NOMO-1 treated with DMSO at 0.1 percent for 48 hours (cell line): ENCODE measurements around the gene DRC3.
"Not testable (repeated sequence)": the region's sequence is repeated elsewhere in the genome, so short reads cannot be mapped to it uniquely, and the experiment has no call there.

Experiments
- DNase-seq: peaks from one replicate; lab custom pipeline; 2025; ENCODE audit not compliant: unreplicated experiment; lab: John Stamatoyannopoulos, UW

DRC3 gene

DNA sequence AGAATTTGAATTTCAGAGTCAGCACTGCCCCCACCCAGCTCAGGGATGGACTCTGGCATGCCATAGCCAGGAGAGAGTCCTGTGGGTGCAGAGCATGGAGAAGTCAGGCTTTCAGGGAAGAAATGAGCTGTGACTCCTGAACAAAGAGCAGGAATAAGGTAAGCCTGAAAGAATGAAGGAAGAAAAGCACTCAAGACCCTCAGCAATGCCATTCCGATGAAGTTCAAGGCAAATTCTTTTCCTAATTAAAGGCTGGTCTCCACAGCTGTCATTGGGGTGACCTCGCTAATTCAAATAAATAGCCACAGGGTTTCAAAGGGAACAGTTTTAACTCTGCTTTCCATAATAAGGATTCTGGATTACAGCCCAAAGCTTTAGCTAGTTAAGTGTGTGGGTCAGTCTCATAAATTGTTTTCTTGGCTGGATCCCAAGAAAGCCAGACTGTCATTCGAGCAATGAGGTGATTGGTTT lies 32.2 kb upstream of the DRC3 start:
- DNase-seq: no peak

DNA sequence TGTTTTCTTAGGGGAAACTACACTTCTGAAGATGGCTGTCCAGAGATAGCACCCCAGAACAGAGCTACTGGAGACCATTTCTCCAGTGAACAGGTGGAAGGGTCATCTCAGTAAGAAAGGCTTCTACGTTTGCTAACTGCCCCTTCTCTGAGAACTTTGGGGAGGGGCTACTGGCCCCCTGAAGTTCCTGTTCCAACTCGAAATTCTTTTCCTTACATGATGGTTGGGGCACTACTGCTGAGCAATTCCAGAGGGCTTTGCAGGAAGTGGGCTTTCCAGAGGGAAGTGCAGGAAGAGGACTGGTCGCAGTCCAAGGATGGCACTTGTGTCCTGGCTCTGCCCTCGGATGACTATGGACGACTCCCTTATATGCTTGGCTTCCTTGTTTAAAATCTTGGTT lies 31.6 kb upstream of the DRC3 start:
- DNase-seq: no peak

DNA sequence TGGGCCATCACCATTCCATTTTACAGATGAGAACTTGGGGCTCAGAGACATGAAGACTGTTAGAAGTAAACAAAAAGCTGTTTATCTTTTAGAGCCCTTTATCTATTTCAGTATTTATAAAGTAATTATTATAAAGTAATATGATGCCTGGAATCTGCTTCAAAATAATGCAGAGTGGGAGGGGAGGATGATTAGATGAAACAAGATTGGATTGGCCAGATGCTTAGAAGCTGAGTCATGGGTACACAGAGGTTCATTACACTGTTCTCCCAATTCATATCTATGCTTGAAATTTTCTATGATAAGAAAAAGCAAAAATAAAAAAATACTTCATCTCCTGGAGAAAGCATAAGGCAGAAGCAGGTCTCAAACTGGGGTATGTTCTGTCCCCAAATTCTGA lies 29.8 kb upstream of the DRC3 start:
- DNase-seq: no peak

DNA sequence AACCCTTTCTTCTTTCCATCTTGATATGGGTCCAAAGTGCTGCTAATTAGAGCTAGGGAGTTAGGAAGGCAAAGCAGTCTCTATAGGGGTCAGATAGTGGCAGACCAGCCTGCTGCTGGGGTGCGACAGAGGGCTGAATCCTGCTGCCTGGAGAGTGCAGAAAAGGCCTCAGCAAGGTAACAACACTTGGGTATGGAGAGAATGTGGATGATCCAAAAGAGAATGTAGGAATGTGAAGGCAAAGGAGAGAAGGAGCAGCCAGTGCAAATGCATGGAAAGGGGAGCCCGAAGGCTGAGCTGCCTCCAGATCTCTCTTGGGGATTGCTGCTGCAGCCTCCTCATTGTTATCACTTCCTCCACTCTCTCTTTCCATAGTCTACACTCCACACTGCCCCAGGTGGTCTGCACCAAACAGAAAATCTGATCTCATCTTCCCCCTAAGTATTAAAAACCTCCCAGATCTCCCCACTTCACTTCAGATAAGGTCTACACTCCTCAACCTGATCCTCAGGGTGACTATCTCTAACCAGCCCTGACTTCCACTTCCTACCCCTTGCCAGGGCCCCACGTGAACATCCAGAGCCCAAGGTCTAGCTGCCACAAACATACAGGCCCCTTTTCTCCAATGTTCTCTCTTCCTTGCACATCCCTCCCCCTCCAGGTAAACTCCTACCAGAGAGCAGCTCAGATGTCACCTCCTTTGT lies 29.2 kb upstream of the DRC3 start:
- no peak for DNase-seq

DNA sequence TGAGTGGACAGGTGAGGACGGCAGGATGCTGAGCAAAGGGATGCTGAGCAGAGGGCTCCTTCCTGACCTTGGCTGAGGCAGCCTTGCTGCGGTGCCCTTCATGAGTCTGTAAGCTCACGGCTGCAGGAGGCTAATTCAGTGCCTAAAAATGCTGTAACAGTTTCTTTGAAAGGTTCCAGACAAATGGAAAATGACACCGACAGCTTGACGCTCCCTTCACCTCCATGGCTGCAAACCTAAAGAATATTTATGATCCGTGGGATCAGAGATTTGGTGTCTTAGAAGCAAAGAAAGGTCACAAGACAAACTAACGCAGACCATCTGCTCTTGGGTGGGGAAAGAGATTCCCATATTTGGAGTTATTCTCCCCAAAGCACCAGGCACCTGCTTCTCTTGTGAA lies 28.4 kb upstream of the DRC3 start:
- no peak for DNase-seq

DNA sequence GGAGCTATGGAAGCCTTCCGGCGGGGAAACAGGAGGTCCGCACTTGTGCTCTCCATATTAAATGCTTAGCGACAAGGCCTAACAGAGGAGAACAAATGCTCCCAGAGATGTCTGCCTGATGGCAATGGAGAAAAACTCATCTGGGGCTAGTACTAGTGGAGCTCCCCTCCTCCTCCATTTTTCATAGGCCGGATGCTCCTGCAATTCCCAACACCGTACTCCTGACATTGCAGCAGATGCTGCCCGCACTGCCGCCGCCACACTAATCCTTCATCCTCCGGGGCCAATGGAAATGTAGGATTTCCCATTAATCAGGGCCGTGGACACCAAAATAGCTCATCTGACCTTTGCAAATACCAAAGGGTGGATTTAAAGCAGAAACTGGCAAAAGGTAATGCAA lies 27.9 kb upstream of the DRC3 start:
- no peak for DNase-seq

DNA sequence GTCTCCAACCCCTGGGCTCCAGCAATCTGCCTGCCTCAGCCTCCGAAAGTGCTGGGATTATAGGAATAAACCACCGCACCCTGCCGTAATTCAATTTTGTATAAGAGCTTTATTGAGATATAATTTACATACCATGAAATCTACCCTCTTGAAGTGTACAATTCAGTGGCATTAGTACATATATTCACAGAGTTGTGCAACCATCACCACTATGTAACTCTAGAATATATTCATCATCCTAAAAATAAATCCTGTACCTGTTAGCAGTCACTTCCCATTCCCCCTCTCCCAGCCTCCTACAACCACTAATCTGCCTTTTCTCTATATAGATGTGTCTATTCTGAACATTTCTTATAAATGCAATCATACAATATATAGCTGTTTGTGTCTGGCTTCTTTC lies 26.6 kb upstream of the DRC3 start:
- no peak for DNase-seq

DNA sequence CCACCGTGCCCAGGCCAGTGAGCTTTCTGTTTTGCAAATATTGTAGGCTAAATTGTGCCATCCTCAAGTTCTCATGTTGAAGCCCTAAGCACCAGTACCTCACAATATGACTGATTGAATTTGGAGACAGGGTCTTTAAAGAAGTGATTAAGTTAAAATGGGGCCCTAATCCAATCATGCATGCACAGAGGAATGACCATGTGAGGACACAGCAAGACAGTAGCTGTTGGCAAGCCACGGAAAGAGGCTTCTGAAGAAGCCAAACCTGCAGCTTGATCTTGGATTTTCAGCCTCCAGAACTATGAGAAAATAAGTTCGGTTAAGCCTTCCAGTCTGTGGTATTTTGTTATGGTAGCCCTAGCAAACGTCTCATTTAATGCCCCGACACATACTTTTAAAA lies 25.4 kb upstream of the DRC3 start:
- no peak for DNase-seq

DNA sequence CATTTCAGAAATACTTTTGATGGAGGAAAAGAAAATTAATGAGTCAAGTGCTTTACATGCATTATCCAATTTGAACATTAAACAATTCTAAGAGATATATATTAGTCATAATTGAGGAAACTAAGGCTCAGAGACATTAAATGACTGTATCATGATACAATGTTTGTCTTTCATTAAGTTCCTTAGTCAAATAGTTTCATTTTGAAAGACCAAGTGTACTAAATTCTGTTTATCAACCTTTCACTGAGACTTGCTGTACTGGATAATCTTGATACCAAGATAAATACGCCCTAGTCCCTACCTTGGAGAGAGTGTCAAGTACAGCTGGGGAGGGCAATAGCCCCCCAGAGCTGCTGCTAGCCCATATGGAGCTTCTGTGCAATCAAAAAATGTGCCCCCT lies 24.7 kb upstream of the DRC3 start:
- DNase-seq: no peak

DNA sequence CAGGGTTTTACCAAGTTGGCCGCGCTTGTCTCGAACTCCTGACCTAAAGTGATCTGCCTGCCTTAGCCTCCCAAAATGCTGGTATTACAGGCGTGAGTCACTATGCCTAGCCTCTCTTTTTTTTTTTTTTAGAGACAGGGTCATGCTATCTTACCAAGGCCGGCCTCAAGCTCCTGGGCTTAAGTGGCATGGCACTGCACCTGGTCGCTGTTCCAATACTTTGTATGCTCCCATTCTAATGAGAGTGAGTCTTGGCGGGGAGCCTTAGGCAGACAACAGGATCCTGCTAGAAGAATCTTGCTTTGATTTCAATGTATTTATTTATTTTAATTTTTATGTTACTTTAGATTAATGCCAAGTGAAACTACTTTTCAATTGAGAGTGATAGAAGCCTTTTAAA lies 22.3 kb upstream of the DRC3 start:
- DNase-seq: no peak

DNA sequence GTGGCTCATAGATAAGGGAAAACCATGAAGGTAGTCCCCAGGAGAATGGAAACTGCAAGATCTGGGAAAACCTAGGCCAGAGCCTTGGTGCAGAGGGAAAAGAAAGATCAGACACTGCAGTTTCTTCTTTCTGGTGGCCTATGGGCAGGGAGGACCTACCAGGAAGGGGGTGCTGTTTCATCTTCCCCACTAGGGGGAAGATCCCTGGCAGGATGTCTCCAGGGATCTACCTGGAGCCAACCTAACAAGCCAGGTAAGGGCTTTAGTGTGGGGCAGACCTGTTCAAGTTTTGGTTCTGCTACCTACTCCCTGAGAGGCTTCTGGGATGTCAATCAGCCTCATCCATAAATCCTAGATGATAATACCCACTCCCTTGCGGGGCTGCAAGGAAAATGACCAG lies 21.9 kb upstream of the DRC3 start:
- no peak for DNase-seq

DNA sequence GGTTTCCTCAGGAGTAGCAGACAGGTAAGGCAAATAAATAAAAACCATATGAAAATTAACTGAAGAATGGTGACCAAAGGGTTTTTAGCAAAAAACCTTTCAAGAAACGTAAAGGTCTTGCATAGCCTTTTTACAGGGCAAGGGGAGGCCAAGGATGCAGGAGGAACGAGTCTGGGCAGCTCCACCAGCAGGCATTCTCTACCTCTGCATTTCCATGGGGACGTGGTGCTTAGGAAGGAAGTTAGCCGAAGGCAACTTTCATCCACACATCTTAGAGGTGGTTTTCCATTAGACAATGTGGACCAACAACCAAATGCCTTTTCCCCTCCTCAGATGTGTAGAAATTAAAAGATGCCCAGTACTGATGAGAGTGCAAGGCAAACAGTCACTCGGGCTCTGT lies 21.1 kb upstream of the DRC3 start:
- no peak for DNase-seq

DNA sequence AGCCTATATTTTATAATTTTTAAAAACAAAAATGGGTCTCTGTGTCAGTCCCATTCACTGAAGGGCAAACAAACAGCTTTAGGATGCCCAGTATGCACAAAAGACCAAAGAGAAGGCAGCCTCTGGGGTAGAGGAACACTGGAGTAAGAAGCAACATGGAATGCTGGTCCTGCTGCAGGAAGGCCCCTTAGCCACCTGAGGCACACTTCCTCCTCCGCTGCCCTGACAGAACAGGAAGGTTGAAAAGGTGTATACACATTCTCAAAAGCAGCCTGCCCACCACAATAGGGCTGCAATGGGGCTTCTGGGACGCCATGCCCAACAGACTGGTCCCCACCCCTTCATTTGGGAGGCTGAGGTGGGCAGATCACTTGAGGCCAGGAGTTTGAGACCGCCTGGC lies 20.0 kb upstream of the DRC3 start:
- no peak for DNase-seq

DNA sequence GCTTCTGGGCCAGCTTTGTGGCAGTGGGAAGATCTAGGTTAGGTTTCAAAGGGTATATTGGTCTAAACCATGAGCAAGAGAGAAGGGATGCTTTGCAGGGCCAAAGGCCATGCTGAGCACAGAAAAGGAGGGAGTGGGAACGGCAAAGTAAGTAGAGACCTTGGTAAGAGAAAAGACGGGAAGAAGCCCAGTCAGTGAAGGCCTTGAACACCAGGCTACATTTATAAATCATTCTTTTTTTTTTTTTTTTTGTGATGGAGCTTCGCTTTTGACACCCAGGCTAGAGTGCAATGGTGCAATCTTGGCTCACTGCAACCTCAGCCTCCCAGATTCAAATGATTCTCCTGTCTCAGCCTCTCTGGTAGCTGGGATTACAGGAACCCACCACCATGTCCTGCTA lies 18.6 kb upstream of the DRC3 start:
- no peak for DNase-seq

DNA sequence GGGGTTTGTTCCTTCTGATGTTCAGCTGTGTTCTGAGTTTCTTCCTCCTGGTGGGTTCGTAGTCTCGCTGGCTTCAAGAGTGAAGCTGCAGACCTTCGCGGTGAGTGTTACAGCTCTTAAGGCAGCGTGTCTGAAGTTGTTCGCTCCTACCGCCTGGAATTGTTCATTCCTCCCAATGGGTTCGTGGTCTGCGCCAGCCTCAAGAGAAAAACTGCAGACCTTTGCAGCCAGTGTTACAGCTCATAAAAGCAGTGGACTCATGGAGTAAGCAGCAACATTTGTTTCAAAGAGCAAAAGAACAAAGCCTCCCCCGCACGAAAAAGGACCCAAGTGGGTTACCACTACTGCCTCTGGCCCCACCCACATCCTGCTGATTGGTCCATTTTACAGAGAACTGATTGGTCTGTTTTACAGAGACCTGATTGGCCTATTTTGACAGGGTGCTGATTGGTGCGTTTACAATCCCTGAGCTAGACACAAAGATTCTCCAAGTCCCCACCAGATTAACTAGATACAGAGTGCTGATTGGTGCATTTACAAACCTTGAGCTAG lies 16.8 kb upstream of the DRC3 start:
- DNase-seq: not testable (repeated sequence)

DNA sequence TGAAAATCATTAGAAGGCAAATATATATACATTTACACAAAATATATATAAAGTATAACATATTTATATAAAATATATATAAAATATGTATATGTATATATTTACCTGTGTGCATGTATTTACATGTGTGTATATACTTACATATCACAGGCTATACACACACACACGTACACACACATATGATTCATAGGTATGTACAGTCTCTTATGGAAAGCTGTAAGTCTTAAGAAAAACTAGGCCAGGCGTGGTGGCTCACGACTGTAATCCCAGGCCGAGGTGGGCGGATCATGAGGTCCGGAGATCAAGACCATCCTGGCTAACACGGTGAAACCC lies 15.1 kb upstream of the DRC3 start:
- DNase-seq: no peak

DNA sequence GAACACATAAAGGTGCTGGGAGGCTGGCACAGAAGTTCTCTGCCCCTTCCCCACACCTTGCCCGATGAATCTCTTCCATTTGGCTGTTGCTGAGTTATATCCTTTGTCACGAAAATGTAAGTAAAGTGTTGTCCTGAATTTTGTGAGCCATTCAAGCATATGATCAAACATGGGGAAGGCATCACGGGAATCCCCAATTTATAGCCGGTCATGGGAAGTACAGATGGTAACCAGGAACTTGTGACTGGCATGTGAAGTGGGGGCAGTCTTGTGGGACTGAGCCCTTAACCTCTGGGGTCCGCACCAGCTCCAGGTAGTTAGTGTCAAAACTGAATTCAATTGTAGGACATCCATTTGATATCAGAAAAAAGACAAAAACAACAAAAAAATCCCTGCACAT lies 13.7 kb upstream of the DRC3 start:
- no peak for DNase-seq

DNA sequence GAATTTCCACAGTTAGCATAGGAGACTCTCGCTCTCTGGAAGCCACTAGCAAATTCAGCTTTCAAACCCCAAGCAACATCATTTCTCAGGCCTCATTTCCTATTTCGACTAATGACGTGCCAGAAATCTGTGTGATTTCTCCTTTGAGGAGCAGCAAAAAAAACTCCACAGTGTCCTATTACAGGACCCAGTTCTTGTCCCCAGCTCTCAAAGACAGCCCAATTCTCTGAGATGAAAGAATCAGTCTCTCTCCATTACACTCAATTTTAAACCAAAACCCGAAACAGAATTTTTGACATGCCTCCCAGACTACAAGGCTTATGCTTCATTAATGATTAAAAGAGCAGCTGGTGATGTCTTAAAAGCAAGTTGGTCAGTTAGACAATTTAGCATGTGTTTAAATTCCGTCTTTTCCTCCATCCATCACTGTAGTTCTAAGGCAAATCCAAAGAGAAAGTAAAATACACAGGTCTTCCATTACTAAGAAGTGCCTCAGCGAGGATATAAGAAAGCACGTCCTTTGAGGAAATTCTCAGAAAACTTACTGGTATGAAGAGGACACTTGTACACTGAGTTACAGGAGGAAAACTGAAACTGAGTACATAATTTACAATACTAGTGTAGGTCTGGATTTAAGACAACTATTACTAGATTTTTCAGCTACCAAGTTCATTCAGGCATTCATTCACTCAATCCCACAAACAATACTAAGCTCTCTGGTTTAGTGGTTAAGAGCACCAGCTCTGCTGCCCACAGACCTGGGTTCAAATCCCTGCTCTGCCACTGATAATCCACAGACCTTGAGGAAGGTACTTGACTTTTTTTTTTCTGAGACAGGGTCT lies 12.9 kb upstream of the DRC3 start:
- no peak for DNase-seq

DNA sequence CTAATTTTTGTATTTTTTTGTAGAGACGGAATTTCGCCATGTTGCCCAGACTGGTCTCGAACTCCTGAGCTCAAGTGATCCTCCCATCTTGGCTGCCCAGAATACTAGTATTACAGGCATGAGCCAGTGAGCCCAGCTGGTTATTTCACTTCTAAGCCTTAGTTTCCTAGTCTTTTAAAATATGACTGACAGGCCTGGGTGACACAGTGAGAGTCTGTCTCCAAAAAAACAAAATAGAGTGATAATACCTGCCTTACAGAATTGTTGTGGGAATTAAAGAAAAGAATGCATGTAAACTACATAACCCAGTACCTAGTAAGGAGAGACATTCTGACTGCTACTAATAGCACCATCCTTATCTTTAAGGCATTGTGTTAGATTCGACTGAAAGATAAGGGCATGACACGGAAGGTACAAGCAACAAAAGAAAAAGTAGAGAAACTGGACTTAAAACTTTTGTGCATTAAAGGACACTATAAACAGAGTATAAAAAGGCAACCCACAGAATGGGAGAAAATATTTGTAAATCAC lies 12.1 kb upstream of the DRC3 start:
- no peak for DNase-seq

DNA sequence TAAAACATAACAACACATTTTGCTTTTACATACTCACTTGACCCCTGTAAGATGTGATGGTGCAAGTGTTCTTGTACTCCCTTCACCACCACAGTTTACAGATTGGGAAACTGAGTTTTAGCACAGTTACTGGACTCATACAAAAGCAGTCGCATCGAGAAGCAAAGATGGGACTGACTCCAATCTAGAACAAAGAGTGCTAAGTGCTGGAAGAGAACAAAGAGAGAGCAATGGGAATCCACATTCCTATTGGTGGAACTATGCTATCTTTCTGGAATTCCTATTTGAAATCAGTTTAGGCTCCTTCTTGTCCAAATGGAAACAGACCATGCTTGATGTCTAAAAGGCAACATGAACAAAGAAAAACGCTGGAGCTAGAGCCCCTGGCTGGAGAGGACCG lies 9.6 kb upstream of the DRC3 start:
- DNase-seq: no peak

DNA sequence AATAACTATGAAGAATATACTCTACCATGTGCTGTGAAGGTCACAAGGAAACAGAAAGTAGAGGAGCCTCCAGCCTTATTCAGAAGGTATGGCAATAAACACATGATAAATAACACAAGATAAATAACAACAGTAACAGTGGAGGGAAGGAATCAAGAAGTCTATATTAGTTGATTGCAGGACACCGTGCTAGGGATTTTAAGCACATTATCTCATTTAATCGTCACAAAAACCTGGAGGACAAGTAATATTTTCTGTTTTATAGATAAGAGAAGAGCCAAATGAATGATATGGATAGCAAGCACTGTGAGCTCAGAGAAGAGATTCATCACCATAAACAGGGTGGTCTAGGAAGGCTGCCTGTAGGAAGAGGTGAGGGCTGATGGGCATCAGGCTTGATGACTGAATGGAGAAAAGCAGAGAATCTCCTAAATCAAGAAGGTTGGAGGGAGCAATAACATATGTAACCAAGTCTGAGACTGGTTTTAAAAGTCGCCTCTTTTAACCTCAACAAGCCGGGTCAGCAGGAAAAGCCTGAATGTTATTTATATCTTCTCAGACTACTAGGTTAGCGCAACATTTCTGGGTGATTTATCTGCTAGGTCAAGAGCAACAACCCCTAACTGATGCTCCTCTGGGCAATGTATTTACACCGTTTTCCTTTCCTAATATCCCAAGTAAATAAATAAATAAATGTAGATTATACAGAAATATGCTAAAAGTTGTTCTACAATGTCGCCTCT lies 8.8 kb upstream of the DRC3 start:
- DNase-seq: no peak

DNA sequence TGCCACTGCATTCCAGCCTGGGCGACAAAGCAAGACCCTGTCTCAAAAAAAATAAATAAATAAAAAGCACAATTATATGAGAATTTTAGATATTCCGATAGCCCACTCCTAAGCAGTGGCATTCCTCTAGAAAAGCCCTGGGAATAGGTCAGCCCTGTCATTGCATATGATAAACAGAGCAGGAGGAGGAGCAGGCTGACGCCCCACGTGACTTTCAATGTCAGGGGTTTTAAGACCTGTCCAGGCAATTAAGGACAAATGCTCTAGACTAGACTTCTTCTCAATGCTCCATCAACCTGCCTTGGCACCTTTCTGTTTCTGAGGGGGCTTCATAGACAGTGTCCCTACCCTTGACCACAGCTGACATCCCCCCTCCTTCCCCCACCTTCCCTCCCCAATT lies 8.0 kb upstream of the DRC3 start:
- no peak for DNase-seq
